ENCODE data around the gene MS4A18.

GRCh38 chr11:60741421-60741820 is 16.9 kb downstream of the MS4A18 start:
- TF ChIP-seq, protein P1, sequence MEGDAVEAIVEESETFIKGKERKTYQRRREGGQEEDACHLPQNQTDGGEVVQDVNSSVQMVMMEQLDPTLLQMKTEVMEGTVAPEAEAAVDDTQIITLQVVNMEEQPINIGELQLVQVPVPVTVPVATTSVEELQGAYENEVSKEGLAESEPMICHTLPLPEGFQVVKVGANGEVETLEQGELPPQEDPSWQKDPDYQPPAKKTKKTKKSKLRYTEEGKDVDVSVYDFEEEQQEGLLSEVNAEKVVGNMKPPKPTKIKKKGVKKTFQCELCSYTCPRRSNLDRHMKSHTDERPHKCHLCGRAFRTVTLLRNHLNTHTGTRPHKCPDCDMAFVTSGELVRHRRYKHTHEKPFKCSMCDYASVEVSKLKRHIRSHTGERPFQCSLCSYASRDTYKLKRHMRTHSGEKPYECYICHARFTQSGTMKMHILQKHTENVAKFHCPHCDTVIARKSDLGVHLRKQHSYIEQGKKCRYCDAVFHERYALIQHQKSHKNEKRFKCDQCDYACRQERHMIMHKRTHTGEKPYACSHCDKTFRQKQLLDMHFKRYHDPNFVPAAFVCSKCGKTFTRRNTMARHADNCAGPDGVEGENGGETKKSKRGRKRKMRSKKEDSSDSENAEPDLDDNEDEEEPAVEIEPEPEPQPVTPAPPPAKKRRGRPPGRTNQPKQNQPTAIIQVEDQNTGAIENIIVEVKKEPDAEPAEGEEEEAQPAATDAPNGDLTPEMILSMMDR (IDR thresholded peaks at IDR 0.05; ENCODE audit: poor library complexity): no peak
- no peak for TF ChIP-seq EZH2 (IDR thresholded peaks at IDR 0.05; ENCODE audit: borderline replicate concordance)
- no peak for TF ChIP-seq EZH2phosphoT487 (IDR thresholded peaks at IDR 0.05; ENCODE audit: low read depth, severe bottlenecking, unreplicated experiment)
